H1 (cell line): Measurements from ENCODE around the gene IL10RA. TPM values are rescaled to one million over a fixed set of nuclear protein-coding genes. Genes with fewer than 3 reads are reported as not detected.
A peak's percentile ranks its signal among the peaks of the same experiment; 100 is the strongest.

Experiments
- CTCF ChIA-PET: fragments of 300-600 bp; sonication (Branson Sonifier 250); formaldehyde crosslinking; loops from one replicate; lab custom pipeline; 2021; ENCODE audit not compliant: partially characterized antibody; lab: Charles Lee
- POLR2A ChIA-PET: fragments of 300-600 bp; sonication (Branson Sonifier 250); formaldehyde crosslinking; loops from one replicate; lab custom pipeline; 2021; ENCODE audit warnings: inconsistent platforms; ENCODE audit not compliant: partially characterized antibody; lab: Charles Lee
- DNase-seq, 2 experiments: peaks; one replicate each; pipeline versions ENCODE4 v3.0.0 to v3.0.0-alpha.2; 2010 to 2022; ENCODE audit warnings: low spot score in 2 of 2, low read depth in 1 of 2, mixed read lengths in 1 of 2
- FAIRE-seq: peaks from 2 replicates; lab custom pipeline; 2011; peaks lifted over from hg19 to GRCh38; lab: Jason Lieb, UNC
- H2AFZ ChIP-seq: 2 replicates; pipeline ENCODE4 v1.8.1; 2012; ENCODE audit warnings: low read length, inconsistent platforms
- H2AK5ac ChIP-seq: 2 replicates; pipeline ENCODE4 v1.6.1; 2013; ENCODE audit warnings: low read depth, low read length
- H2BK120ac ChIP-seq: replicated peaks from 2 replicates; pipeline ENCODE3; 2013; ENCODE audit warnings: low read depth, low read length, inconsistent platforms
- H2BK12ac ChIP-seq: 2 replicates; pipeline ENCODE4 v1.6.1; 2013; ENCODE audit warnings: low read depth, low read length
- H2BK15ac ChIP-seq: 2 replicates; pipeline ENCODE4 v1.6.1; 2013; ENCODE audit warnings: low read length
- H2BK20ac ChIP-seq: 2 replicates; pipeline ENCODE4 v1.6.1; 2013; ENCODE audit warnings: low read length
- H2BK5ac ChIP-seq: 2 replicates; pipeline ENCODE4 v1.6.1; 2013; ENCODE audit warnings: low read depth, low read length
- H3K14ac ChIP-seq: 2 replicates; pipeline ENCODE4 v1.6.1; 2013; ENCODE audit warnings: inconsistent platforms; ENCODE audit not compliant: insufficient read length
- H3K18ac ChIP-seq: 2 replicates; pipeline ENCODE4 v1.6.1; 2013; ENCODE audit warnings: low read length; ENCODE audit errors: extremely low read depth
- H3K23ac ChIP-seq: 2 replicates; pipeline ENCODE4 v1.6.1; 2013; ENCODE audit warnings: inconsistent platforms; ENCODE audit not compliant: insufficient read length
- H3K23me2 ChIP-seq: 2 replicates; pipeline ENCODE4 v1.6.1; 2013; ENCODE audit warnings: low read depth, low read length
- H3K27ac ChIP-seq: 2 replicates; pipeline ENCODE4 v1.6.1; 2011; ENCODE audit warnings: low read depth, low read length, inconsistent platforms
- H3K27me3 ChIP-seq, 4 experiments: replicated peaks in 1 of 4; 1 replicate in 1 of 4; 2 replicates in 3 of 4; pipeline versions ENCODE4 v1.6.1 to v1.8.1; 2011 to 2013; ENCODE audit warnings: low read length in 3 of 4, mild to moderate bottlenecking in 3 of 4, inconsistent platforms in 2 of 4, mixed read lengths in 2 of 4, moderate library complexity in 1 of 4; ENCODE audit not compliant: control insufficient read depth in 3 of 4, insufficient read depth in 3 of 4; ENCODE audit errors: extremely low read depth in 1 of 4
- H3K36me3 ChIP-seq, 4 experiments: 2 replicates each; pipeline versions ENCODE4 v1.6.1 to v1.8.1; 2011 to 2013; ENCODE audit warnings: mild to moderate bottlenecking in 4 of 4, low read length in 3 of 4, moderate library complexity in 2 of 4, control low read depth in 1 of 4, inconsistent platforms in 1 of 4; ENCODE audit not compliant: insufficient read depth in 4 of 4, control insufficient read depth in 2 of 4
- H3K4ac ChIP-seq: replicated peaks from 2 replicates; pipeline ENCODE3; 2013; ENCODE audit warnings: low read length, low read depth, mixed read lengths, inconsistent platforms; ENCODE audit not compliant: insufficient read length
- H3K4me1 ChIP-seq, 4 experiments: replicated peaks in 1 of 4; 1 replicate in 1 of 4; 2 replicates in 3 of 4; pipeline versions ENCODE4 v1.6.1 to v1.8.1; 2011 to 2013; ENCODE audit warnings: low read length in 3 of 4, inconsistent platforms in 2 of 4, mixed read lengths in 1 of 4; ENCODE audit not compliant: insufficient read depth in 4 of 4, control insufficient read depth in 3 of 4
- H3K4me2 ChIP-seq, 2 experiments: 2 replicates each; pipeline versions ENCODE4 v1.6.1 to v1.8.1; 2011 to 2013; ENCODE audit warnings: low read depth in 2 of 2, low read length in 2 of 2, control low read depth in 1 of 2, inconsistent platforms in 1 of 2, mild to moderate bottlenecking in 1 of 2; ENCODE audit not compliant: insufficient read depth in 1 of 2
- H3K4me3 ChIP-seq, 4 experiments: fragments of 200-600, 300-600 bp in 1 of 4; sonication (generic), shearing (Covaris generic), sonication (Bioruptor Twin) in 1 of 4; 2 replicates each; pipeline versions ENCODE4 v1.5.1 to v1.8.1; 2011 to 2016; ENCODE audit warnings: low read length in 4 of 4, low read depth in 3 of 4, control low read depth in 2 of 4, inconsistent platforms in 2 of 4, mild to moderate bottlenecking in 2 of 4, mixed read lengths in 1 of 4, moderate library complexity in 1 of 4; ENCODE audit not compliant: insufficient read depth in 2 of 4; ENCODE audit errors: extremely low read depth in 1 of 4
- H3K56ac ChIP-seq: replicated peaks from 2 replicates; pipeline ENCODE3; 2013; ENCODE audit warnings: low read depth, mild to moderate bottlenecking, mixed read lengths, low read length, inconsistent platforms; ENCODE audit not compliant: insufficient read length
- H3K79me1 ChIP-seq: 2 replicates; pipeline ENCODE4 v1.6.1; 2013; ENCODE audit warnings: low read depth, low read length, control low read depth
- H3K79me2 ChIP-seq, 2 experiments: 2 replicates each; pipeline versions ENCODE4 v1.6.1 to v1.8.1; 2012 to 2013; ENCODE audit warnings: low read length in 2 of 2, mild to moderate bottlenecking in 2 of 2, inconsistent platforms in 1 of 2; ENCODE audit not compliant: insufficient read depth in 2 of 2, control insufficient read depth in 1 of 2
- H3K9ac ChIP-seq, 4 experiments: replicated peaks in 1 of 4; 1 replicate in 1 of 4; 2 replicates in 3 of 4; pipeline versions ENCODE4 v1.6.1 to v1.8.1; 2011 to 2013; ENCODE audit warnings: low read depth in 3 of 4, low read length in 3 of 4, control low read depth in 2 of 4, mild to moderate bottlenecking in 2 of 4, moderate library complexity in 2 of 4, inconsistent platforms in 1 of 4; ENCODE audit errors: extremely low read depth in 1 of 4
- H3K9me3 ChIP-seq, 2 experiments: 2 replicates each; pipeline versions ENCODE4 v1.6.1 to v1.8.1; 2012 to 2013; ENCODE audit warnings: mild to moderate bottlenecking in 2 of 2, moderate library complexity in 2 of 2, control low read depth in 1 of 2, inconsistent platforms in 1 of 2, low read depth in 1 of 2, low read length in 1 of 2, mixed read lengths in 1 of 2; ENCODE audit not compliant: insufficient read depth in 2 of 2
- H4K20me1 ChIP-seq, 2 experiments: replicated peaks in 1 of 2; 2 replicates each; pipeline versions ENCODE3 to v1.8.1; 2011 to 2013; ENCODE audit warnings: inconsistent platforms in 2 of 2, low read length in 2 of 2, mild to moderate bottlenecking in 1 of 2; ENCODE audit not compliant: insufficient read depth in 2 of 2, control insufficient read depth in 1 of 2
- H4K5ac ChIP-seq: 2 replicates; pipeline ENCODE4 v1.6.1; 2013; ENCODE audit warnings: low read length, low read depth, mixed read lengths, inconsistent platforms; ENCODE audit not compliant: insufficient read length
- H4K8ac ChIP-seq: 2 replicates; pipeline ENCODE4 v1.8.0; 2013; ENCODE audit warnings: mild to moderate bottlenecking, moderate library complexity, low read length, inconsistent platforms; ENCODE audit not compliant: insufficient read depth; ENCODE audit errors: extremely low read depth
- H4K91ac ChIP-seq: replicated peaks from 2 replicates; pipeline ENCODE3; 2013; ENCODE audit warnings: low read length, mixed read lengths, inconsistent platforms; ENCODE audit not compliant: insufficient read length
- ASH2L ChIP-seq: fragments of 200-600, 300-600 bp; sonication (generic); IDR thresholded peaks from one replicate; pipeline ENCODE4 v1.7.1; 2017; ENCODE audit warnings: low read length
- CBX5 ChIP-seq: fragments of 300-800, 300-1000 bp; sonication (generic); IDR thresholded peaks from 2 replicates; pipeline ENCODE4 v1.7.1; 2016; ENCODE audit warnings: antibody characterized with exemption, low read length, low read depth
- EP300 ChIP-seq, 2 experiments: IDR thresholded peaks; 1 replicate in 1 of 2; 2 replicates in 1 of 2; pipeline ENCODE4 v1.6.1; 2011 to 2012; ENCODE audit warnings: low read depth in 2 of 2, low read length in 2 of 2, mild to moderate bottlenecking in 2 of 2, borderline replicate concordance in 1 of 2, inconsistent platforms in 1 of 2, moderate library complexity in 1 of 2
- NRF1 ChIP-seq: IDR thresholded peaks from 2 replicates; pipeline ENCODE4 v1.6.1; 2011; ENCODE audit warnings: mild to moderate bottlenecking, low read depth, low read length, improper control_type of control experiment
- RNF2 ChIP-seq: fragments of 200-900, 300-1000 bp; sonication (generic); IDR thresholded peaks from 2 replicates; pipeline ENCODE4 v1.7.1; 2016; ENCODE audit warnings: borderline replicate concordance, low read depth, mild to moderate bottlenecking, antibody characterized with exemption, low read length; ENCODE audit not compliant: poor library complexity, severe bottlenecking; ENCODE audit errors: missing control alignments
- RXRA ChIP-seq: IDR thresholded peaks from 2 replicates; pipeline ENCODE4 v1.6.1; 2011; ENCODE audit warnings: low read depth, mild to moderate bottlenecking, low read length, moderate library complexity; ENCODE audit not compliant: insufficient read depth
- SP2 ChIP-seq: IDR thresholded peaks from 2 replicates; pipeline ENCODE4 v1.6.1; 2012; ENCODE audit warnings: mild to moderate bottlenecking, low read length, inconsistent platforms
- SRF ChIP-seq: IDR thresholded peaks from 2 replicates; pipeline ENCODE4 v1.6.1; 2011; ENCODE audit warnings: mild to moderate bottlenecking, low read depth, low read length, moderate library complexity
- SUZ12 ChIP-seq: fragments of 200-600 bp; sonication (generic); IDR thresholded peaks from 2 replicates; pipeline ENCODE4 v1.6.1; 2012; ENCODE audit warnings: mild to moderate bottlenecking, inconsistent platforms, low read length, moderate library complexity, mixed read lengths
- TBP ChIP-seq: IDR thresholded peaks from 2 replicates; pipeline ENCODE4 v1.6.1; 2011; ENCODE audit warnings: low read depth, low read length, improper control_type of control experiment
- TCF12 ChIP-seq: IDR thresholded peaks from 2 replicates; pipeline ENCODE4 v1.6.1; 2011; ENCODE audit warnings: low read depth, mild to moderate bottlenecking, low read length
- USF2 ChIP-seq: IDR thresholded peaks from 2 replicates; pipeline ENCODE4 v1.6.1; 2011; ENCODE audit warnings: low read length, improper control_type of control experiment
- WGBS, 2 experiments: shearing (Covaris generic) in 1 of 2; methylation state at CpG; one replicate each; pipeline versions ENCODE4 v1.1.6 to v1.1.7; 2013 to 2015; ENCODE audit warnings: low lambda C conversion rate in 2 of 2, mixed read lengths in 2 of 2, inconsistent platforms in 1 of 2, low coverage in 1 of 2, missing lambda C conversion rate in 1 of 2; ENCODE audit not compliant: insufficient replicate concordance in 2 of 2, insufficient coverage in 1 of 2, insufficient read length in 1 of 2; ENCODE audit errors: extremely low coverage in 1 of 2, missing lambda C conversion rate in 1 of 2; 5-methylcytosine and 5-hydroxymethylcytosine counted together
- polyA plus RNA-seq, 7 experiments: library from polyadenylated mRNA; depleted of rRNA in 3 of 7; stranded (reverse) in 5 of 7; unstranded in 2 of 7; fragments of >200 nt in 5 of 7; fragments of 200-250 nt in 2 of 7; gene quantifications; 1 replicate in 5 of 7; 2 replicates in 1 of 7; 4 replicates in 1 of 7; pipeline versions ENCODE4 v1.2.1 to v1.2.3, GENCODE V29; 2011 to 2013; ENCODE audit warnings: missing spikeins in 2 of 7, mixed read lengths in 2 of 7
- total RNA-seq: library from RNA; stranded (reverse); fragmentation: NEBNext Ultra II Directional; extraction: Animal tissue kit (Norgen Biotek cat#: 25700); gene quantifications from 2 replicates; pipeline ENCODE4 v1.2.1, GENCODE V29; 2021

The IL10RA gene
- total and polyA plus RNA-seq, 2 of the 8 experiments (the other 6 are each of a cell fraction or from before 2014, with no cell fraction given) = 0.05 to 0.11 TPM

DNA sequence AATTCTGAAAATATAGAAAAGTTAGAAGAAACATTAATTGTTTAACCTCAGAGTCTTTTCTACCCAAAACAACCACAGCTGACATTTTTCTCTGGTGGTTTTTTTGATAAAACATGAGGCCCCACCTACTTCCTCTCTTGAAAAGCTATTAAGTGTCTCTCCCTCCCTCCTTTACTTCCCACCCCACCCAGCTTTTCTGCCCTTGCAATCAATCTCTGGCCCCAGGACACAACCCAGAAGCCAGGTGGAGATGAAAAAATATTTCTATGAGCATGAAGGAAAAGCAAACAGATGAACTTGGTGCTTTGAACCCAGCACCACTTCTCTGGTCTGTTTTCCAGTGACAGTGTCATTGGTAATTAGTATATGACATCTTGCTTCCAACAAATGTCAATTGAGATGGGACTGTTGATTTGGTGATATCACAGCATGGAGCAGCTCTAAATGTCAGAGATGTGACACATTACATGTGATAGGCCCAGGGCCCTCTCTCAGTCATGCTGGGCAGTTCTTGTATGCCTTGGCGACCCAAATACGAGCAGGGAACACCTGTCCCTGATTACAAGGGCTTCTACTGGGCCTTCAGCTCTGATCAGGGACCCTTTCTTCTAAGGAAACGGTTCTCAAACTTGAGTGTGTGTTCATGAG lies 33.0 kb upstream of the IL10RA start:
- WGBS, 2 experiments = 79% methylated on average over 3 of the region's 3 CpGs; no CpG with 5 or more reads in 1 of the 2 experiments
- H4K8ac ChIP-seq = no peak overlapping the region
- no peak overlapping the region for H3K14ac ChIP-seq
- H3K9me3 ChIP-seq = no peaks in the 10 kb centered on the region
- no peaks in the 10 kb centered on the region for H4K20me1 ChIP-seq
- no peak overlapping the region for H3K4ac ChIP-seq
- H3K79me2 ChIP-seq = no peaks in the 10 kb centered on the region
- DNase-seq (peak in 1 of 2 experiments; percentile 19), FAIRE-seq (no peak)
- H2BK20ac ChIP-seq = no peak overlapping the region
- H4K91ac ChIP-seq = no peak overlapping the region
- no peak overlapping the region for H2AFZ ChIP-seq
- no peaks in the 10 kb centered on the region for H3K27me3 ChIP-seq
- H2BK15ac ChIP-seq = no peak overlapping the region
- H3K23me2 ChIP-seq = no peaks in the 10 kb centered on the region
- CTCF ChIA-PET = interaction anchor here (0.7 to 12.4 kb wide), 13 partner anchors 8 to 174 kb away, joined by 3 to 134 read pairs (median 4); partner anchors contain the start of gene TMPRSS13
- no peak overlapping the region for H2BK12ac ChIP-seq
- H3K4me3 ChIP-seq = no peak overlapping the region
- H3K36me3 ChIP-seq = no peaks in the 10 kb centered on the region
- no peak overlapping the region for H3K56ac ChIP-seq
- H2BK5ac ChIP-seq = no peak overlapping the region
- no peak overlapping the region for H3K9ac ChIP-seq
- POLR2A ChIA-PET = interaction anchor here (1.0 kb wide), 1 partner anchor 15 kb away, joined by 3 read pairs; no protein-coding TSS in a partner anchor
- no peaks in the 10 kb centered on the region for H3K4me1 ChIP-seq
- no peak overlapping the region for H3K23ac ChIP-seq
- H3K27ac ChIP-seq = no peak overlapping the region
- H3K18ac ChIP-seq = no peak overlapping the region
- no peaks in the 10 kb centered on the region; the same call in 1 of the 2 replicates for H3K79me1 ChIP-seq
- no peak overlapping the region for H3K4me2 ChIP-seq
- H2BK120ac ChIP-seq = no peak overlapping the region
- no peak overlapping the region for H2AK5ac ChIP-seq
- no peak overlapping the region for H4K5ac ChIP-seq
- no peak for TF ChIP-seq EP300 (IDR thresholded peaks at IDR 0.05; ENCODE audit: borderline replicate concordance in 1 of 2, low read depth in 2 of 2, low read length in 2 of 2)
- no peak for TF ChIP-seq RXRA
- TF ChIP-seq USF2 = no peak
- TF ChIP-seq SUZ12 = no peak
- TF ChIP-seq NRF1 = no peak
- TF ChIP-seq TCF12 = no peak
- no peak for TF ChIP-seq SP2
- TF ChIP-seq CBX5 = no peak
- no peak for TF ChIP-seq ASH2L
- no peak for TF ChIP-seq SRF
- no peak for TF ChIP-seq TBP
- no peak for TF ChIP-seq RNF2
